Mesendoderm (in vitro differentiated cells): ENCODE data around the gene NAA35.
"Not testable (repeated sequence)": the region's sequence is repeated elsewhere in the genome, so short reads cannot be mapped to it uniquely, and the experiment has no call there.

Experiments
- DNase-seq: peaks from one replicate; pipeline ENCODE4 v3.0.0; 2013
- H2AK5ac ChIP-seq: 2 replicates; pipeline ENCODE4 v1.6.1; 2013; ENCODE audit warnings: low read length, inconsistent platforms
- H2BK120ac ChIP-seq: 2 replicates; pipeline ENCODE4 v1.6.1; 2013; ENCODE audit warnings: low read depth, mild to moderate bottlenecking, low read length, moderate library complexity, mixed read lengths
- H2BK15ac ChIP-seq: replicated peaks from 2 replicates; pipeline ENCODE4 v1.6.1; 2013; ENCODE audit warnings: low read depth, mild to moderate bottlenecking, moderate library complexity
- H2BK5ac ChIP-seq: 2 replicates; pipeline ENCODE4 v1.6.1; 2013; ENCODE audit warnings: low read length, inconsistent platforms
- H3K18ac ChIP-seq: 2 replicates; pipeline ENCODE4 v1.6.1; 2013; ENCODE audit warnings: mild to moderate bottlenecking, low read length, mixed read lengths
- H3K23ac ChIP-seq: one replicate; pipeline ENCODE4 v1.6.1; 2013; ENCODE audit warnings: low read length
- H3K27ac ChIP-seq: 2 replicates; pipeline ENCODE4 v1.5.1; 2013; ENCODE audit warnings: low read depth, mild to moderate bottlenecking, inconsistent platforms, low read length, moderate library complexity
- H3K27me3 ChIP-seq: 2 replicates; pipeline ENCODE4 v1.6.1; 2013; ENCODE audit warnings: low read length, control low read depth, mild to moderate bottlenecking, inconsistent platforms; ENCODE audit not compliant: insufficient read depth, poor library complexity
- H3K36me3 ChIP-seq: 2 replicates; pipeline ENCODE4 v1.6.1; 2013; ENCODE audit warnings: low read length, inconsistent platforms; ENCODE audit not compliant: control insufficient read depth, insufficient read depth
- H3K4ac ChIP-seq: one replicate; pipeline ENCODE4 v1.6.1; 2013; ENCODE audit warnings: low read depth, mild to moderate bottlenecking, low read length, moderate library complexity
- H3K4me1 ChIP-seq: 2 replicates; pipeline ENCODE4 v1.6.1; 2013; ENCODE audit warnings: low read depth, low read length, inconsistent platforms; ENCODE audit not compliant: control insufficient read depth
- H3K4me2 ChIP-seq: 2 replicates; pipeline ENCODE4 v1.6.1; 2013; ENCODE audit warnings: low read length
- H3K4me3 ChIP-seq: 2 replicates; pipeline ENCODE4 v1.5.1; 2013; ENCODE audit warnings: mild to moderate bottlenecking, low read length
- H3K56ac ChIP-seq: one replicate; pipeline ENCODE4 v1.6.1; 2013; ENCODE audit warnings: low read length
- H3K79me1 ChIP-seq: 2 replicates; pipeline ENCODE4 v1.6.1; 2013; ENCODE audit warnings: low read length, inconsistent platforms
- H3K79me2 ChIP-seq: 2 replicates; pipeline ENCODE4 v1.6.1; 2013; ENCODE audit warnings: mild to moderate bottlenecking, low read length; ENCODE audit not compliant: control insufficient read depth, insufficient read depth
- H3K9ac ChIP-seq: 2 replicates; pipeline ENCODE4 v1.6.1; 2013; ENCODE audit warnings: low read length, inconsistent platforms
- H4K5ac ChIP-seq: one replicate; pipeline ENCODE4 v1.6.1; 2013; ENCODE audit warnings: low read length
- H4K8ac ChIP-seq: one replicate; pipeline ENCODE4 v1.6.1; 2013; ENCODE audit warnings: low read depth, mild to moderate bottlenecking, control low read depth, low read length, moderate library complexity
- WGBS: extraction: QIAGEN DNeasy Blood & Tissue Kit; methylation state at CpG from one replicate; pipeline ENCODE4 v1.1.7; 2013; ENCODE audit warnings: low lambda C conversion rate, missing lambda C conversion rate; ENCODE audit not compliant: insufficient coverage; ENCODE audit errors: extremely low coverage; 5-methylcytosine and 5-hydroxymethylcytosine counted together

NAA35 gene

DNA sequence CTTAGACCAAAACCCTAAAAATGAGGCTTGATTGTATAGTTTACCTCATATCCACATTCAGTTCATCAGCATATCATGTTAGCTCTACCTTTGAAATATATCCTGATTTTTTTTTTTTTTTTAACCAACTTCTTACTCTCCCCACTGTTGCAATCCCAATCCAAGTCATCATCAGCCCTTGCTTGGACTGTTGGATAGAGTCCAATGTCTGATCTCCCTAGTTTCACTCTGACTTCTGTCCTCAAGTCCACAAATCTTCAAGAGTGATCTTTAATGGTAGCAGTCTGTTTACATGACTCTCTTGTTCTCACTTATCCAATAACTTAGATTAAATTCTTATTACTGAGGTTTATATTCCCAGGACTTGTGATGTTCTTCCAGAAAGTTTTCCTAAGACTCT, 30.8 kb downstream of the NAA35 start:
- no peak overlapping the region for H2BK5ac ChIP-seq
- H4K8ac ChIP-seq, result no peak overlapping the region
- no peak overlapping the region for H3K4me3 ChIP-seq
- H3K9ac ChIP-seq, result no peak overlapping the region
- H2BK120ac ChIP-seq, result no peak overlapping the region
- H4K5ac ChIP-seq, result no peak overlapping the region
- no peak overlapping the region for H3K23ac ChIP-seq
- H3K18ac ChIP-seq, result no peak overlapping the region
- H3K4me2 ChIP-seq, result no peak overlapping the region
- H3K4ac ChIP-seq, result no peak overlapping the region
- no peaks in the 10 kb centered on the region for H3K79me1 ChIP-seq
- no peak for DNase-seq
- H3K27me3 ChIP-seq, result no peaks in the 10 kb centered on the region
- H2AK5ac ChIP-seq, result no peak overlapping the region
- H3K36me3 ChIP-seq, result no peaks in the 10 kb centered on the region
- H3K79me2 ChIP-seq, result no peaks in the 10 kb centered on the region
- no peak overlapping the region for H3K56ac ChIP-seq
- no peak overlapping the region for H3K27ac ChIP-seq
- H3K4me1 ChIP-seq, result no peaks in the 10 kb centered on the region
- no peak overlapping the region for H2BK15ac ChIP-seq

DNA sequence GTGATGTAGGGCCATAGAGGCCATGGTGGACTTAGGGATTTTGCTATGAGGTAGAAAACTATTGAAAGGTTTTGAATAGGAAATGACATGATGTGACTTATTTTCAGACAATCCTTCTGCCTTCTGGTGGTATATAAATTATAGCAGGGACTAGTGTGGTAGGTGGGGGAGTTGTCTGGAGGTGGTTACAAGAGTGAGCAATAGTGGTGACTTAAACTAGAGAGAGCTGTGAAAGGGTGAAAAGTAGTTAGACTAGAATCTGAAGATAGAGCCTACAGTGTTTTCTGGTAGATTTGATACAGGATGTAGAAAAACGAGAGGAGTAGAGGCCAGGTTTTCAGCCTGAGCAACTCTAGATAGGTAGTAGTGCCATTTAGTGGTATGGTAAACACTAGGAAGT, 32.3 kb downstream of the NAA35 start:
- no peak overlapping the region for H2BK5ac ChIP-seq
- no peak overlapping the region for H4K5ac ChIP-seq
- no peaks in the 10 kb centered on the region for H3K79me2 ChIP-seq
- H3K18ac ChIP-seq, result no peak overlapping the region
- H3K79me1 ChIP-seq, result no peaks in the 10 kb centered on the region
- no peak overlapping the region for H2BK15ac ChIP-seq
- H3K9ac ChIP-seq, result no peak overlapping the region
- H3K4ac ChIP-seq, result no peak overlapping the region
- no CpG with 5 or more reads among the region's 1 CpG for WGBS
- no peak overlapping the region for H3K56ac ChIP-seq
- H4K8ac ChIP-seq, result no peak overlapping the region
- no peaks in the 10 kb centered on the region for H3K4me1 ChIP-seq
- no peak overlapping the region for H2AK5ac ChIP-seq
- no peak overlapping the region for H2BK120ac ChIP-seq
- H3K4me2 ChIP-seq, result no peak overlapping the region
- no peak overlapping the region for H3K4me3 ChIP-seq
- no peaks in the 10 kb centered on the region for H3K36me3 ChIP-seq
- no peak for DNase-seq
- no peak overlapping the region for H3K27ac ChIP-seq
- no peaks in the 10 kb centered on the region for H3K27me3 ChIP-seq
- no peak overlapping the region for H3K23ac ChIP-seq

DNA sequence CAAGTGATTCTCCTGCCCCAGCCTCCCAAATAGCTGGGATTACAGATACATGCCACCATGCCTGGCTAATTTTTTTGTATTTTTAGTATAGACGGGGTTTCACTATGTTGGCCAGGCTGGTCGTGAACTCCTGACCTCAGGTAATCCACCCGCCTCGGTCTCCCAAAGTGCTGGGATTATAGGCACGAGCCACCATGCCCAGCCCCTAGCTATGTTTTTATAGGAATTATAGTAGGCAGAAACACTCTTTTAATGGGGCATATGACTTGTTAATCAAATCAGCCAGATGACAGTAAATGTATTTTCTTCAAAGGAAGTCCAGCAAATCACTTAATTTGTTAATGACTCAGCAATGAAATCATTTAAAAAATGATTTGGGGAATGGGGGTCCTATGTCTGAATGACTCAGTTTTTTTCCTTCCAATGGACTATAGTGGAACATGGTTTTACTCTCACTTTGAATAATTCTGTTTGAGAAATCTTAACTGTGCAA, 33.2 kb downstream of the NAA35 start:
- H3K79me2 ChIP-seq, H3K23ac ChIP-seq, H3K4ac ChIP-seq, H3K27me3 ChIP-seq, H3K18ac ChIP-seq, H2BK5ac ChIP-seq, H3K4me1 ChIP-seq, H2BK120ac ChIP-seq, H3K27ac ChIP-seq, H3K56ac ChIP-seq, H2BK15ac ChIP-seq, H4K5ac ChIP-seq, H2AK5ac ChIP-seq, H3K36me3 ChIP-seq, H3K9ac ChIP-seq, H3K4me3 ChIP-seq, H4K8ac ChIP-seq, DNase-seq, H3K4me2 ChIP-seq, H3K79me1 ChIP-seq: not testable (repeated sequence)
- no CpG with 5 or more reads among the region's 5 CpGs for WGBS

DNA sequence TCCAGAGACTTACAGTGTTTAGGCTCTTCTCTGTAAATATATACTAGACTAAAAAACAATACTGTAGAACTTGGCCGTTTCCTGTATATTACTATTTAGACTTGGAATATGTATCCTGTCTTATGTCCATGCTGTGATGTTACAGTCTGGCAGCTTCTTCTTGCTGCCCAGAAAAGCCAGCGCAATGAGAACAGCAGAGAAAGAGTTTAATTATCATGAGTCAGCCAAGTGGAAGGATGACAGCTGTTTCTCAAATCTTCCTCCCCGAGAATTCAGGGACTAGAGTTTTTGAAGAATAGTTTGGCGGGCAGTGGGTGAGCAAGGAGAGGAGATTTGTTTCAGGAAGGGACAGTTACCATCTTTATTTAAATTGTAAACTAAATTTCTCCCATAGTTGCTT, 37.5 kb downstream of the NAA35 start:
- Histone ChIP-seq H2AK5ac (no peak overlapping the region), H2BK120ac (no peak overlapping the region), H2BK15ac (no peak overlapping the region), H4K5ac (no peak overlapping the region), H3K79me1 (no peaks in the 10 kb centered on the region), H3K4ac (no peak overlapping the region), H3K79me2 (no peaks in the 10 kb centered on the region), H3K27me3 (no peaks in the 10 kb centered on the region), H3K23ac (no peak overlapping the region), H3K4me2 (no peak overlapping the region), H2BK5ac (no peak overlapping the region), H4K8ac (no peak overlapping the region), H3K4me3 (no peak overlapping the region), H3K9ac (no peak overlapping the region), H3K56ac (no peak overlapping the region), H3K27ac (no peak overlapping the region), H3K4me1 (no peaks in the 10 kb centered on the region), H3K36me3 (no peaks in the 10 kb centered on the region), H3K18ac (no peak overlapping the region)
- no CpG with 5 or more reads among the region's 4 CpGs for WGBS
- no peak for DNase-seq

DNA sequence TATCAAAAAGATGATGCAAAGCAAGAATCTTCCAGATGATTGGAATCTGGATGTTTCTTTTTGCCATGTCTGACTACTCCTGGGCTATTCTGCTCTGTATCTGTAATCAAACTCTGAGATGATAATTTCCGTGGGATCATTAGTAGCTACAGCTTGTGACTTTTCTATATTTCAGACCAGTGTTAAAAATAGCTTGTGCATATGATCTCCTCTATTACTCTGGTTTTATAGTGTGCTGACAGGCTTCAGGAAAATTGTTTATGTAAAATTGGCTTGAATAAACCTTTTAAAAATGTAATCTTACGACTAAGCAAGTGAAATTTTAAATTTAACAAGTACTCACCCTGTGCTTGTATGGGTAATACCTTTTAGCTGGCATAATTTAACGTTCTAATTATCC, 40.4 kb downstream of the NAA35 start:
- no peaks in the 10 kb centered on the region for H3K27me3 ChIP-seq
- H4K8ac ChIP-seq, result no peak overlapping the region
- H2BK15ac ChIP-seq, result no peak overlapping the region
- H3K36me3 ChIP-seq, result no peaks in the 10 kb centered on the region
- H3K4me3 ChIP-seq, result no peak overlapping the region
- no peak overlapping the region for H3K27ac ChIP-seq
- no peak for DNase-seq
- no peaks in the 10 kb centered on the region for H3K79me2 ChIP-seq
- H3K79me1 ChIP-seq, result no peaks in the 10 kb centered on the region
- WGBS, result no CpG with 5 or more reads among the region's 3 CpGs
- no peak overlapping the region for H3K23ac ChIP-seq
- no peak overlapping the region for H4K5ac ChIP-seq
- no peaks in the 10 kb centered on the region for H3K4me1 ChIP-seq
- H2BK120ac ChIP-seq, result no peak overlapping the region
- H3K18ac ChIP-seq, result no peak overlapping the region
- no peak overlapping the region for H3K4ac ChIP-seq
- H3K9ac ChIP-seq, result no peak overlapping the region
- no peak overlapping the region for H3K56ac ChIP-seq
- no peak overlapping the region for H3K4me2 ChIP-seq
- H2BK5ac ChIP-seq, result no peak overlapping the region
- H2AK5ac ChIP-seq, result no peak overlapping the region

DNA sequence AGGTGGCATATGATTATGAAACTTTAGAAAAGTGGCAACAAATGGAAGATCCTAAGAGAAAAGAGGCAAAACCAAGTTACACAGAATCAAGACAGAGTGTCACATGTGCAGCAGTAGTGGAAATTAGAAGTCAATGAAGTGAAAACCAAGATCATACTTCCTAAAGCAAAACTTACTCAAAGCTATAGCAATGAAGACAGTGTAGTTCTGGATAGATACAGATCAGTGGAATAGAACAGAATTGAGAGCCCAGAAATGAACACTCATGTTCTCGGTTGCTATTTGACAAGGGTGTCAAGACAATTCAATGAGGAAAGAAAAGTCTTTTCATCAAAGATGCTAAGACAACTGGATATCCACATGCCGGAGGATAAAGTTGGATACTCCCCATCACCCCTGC, 43.5 kb downstream of the NAA35 start:
- Histone ChIP-seq H2BK15ac (no peak overlapping the region), H3K4ac (no peak overlapping the region), H3K9ac (no peak overlapping the region), H3K27ac (no peak overlapping the region), H3K23ac (no peak overlapping the region), H2AK5ac (no peak overlapping the region), H2BK5ac (no peak overlapping the region), H3K36me3 (no peaks in the 10 kb centered on the region), H3K27me3 (no peaks in the 10 kb centered on the region), H3K4me2 (no peak overlapping the region), H3K4me1 (no peaks in the 10 kb centered on the region), H3K79me1 (no peaks in the 10 kb centered on the region), H3K4me3 (no peak overlapping the region), H3K79me2 (no peaks in the 10 kb centered on the region), H2BK120ac (no peak overlapping the region), H3K18ac (no peak overlapping the region), H4K8ac (no peak overlapping the region), H4K5ac (no peak overlapping the region), H3K56ac (no peak overlapping the region)
- DNase-seq, result no peak
- no CpG with 5 or more reads among the region's 2 CpGs for WGBS
